Neural cell (in vitro differentiated cells): ENCODE data around the gene CAPN15. TPM values are rescaled to one million over a fixed set of nuclear protein-coding genes. Genes with fewer than 3 reads are reported as not detected.

ENCODE experiments used
- H2AFZ ChIP-seq: fragments of 200-600, 300-800 bp; sonication (generic), shearing (Covaris generic); 2 replicates; pipeline ENCODE4 v1.6.0; 2014; ENCODE audit warnings: low read depth, mild to moderate bottlenecking, antibody characterized with exemption, low read length, moderate library complexity
- H3F3A ChIP-seq: fragments of 200-600 bp; shearing (Covaris generic); 2 replicates; pipeline ENCODE4 v1.6.1; 2016; ENCODE audit warnings: mild to moderate bottlenecking, moderate library complexity, mixed read lengths, antibody characterized with exemption, low read length; ENCODE audit not compliant: insufficient read depth, poor library complexity, severe bottlenecking
- H3K27ac ChIP-seq: fragments of 200-600, 300-800 bp; sonication (generic), shearing (Covaris generic); 2 replicates; pipeline ENCODE4 v1.5.1; 2014; ENCODE audit warnings: mild to moderate bottlenecking, low read length, moderate library complexity
- H3K27me3 ChIP-seq: fragments of 300-800, 200-600 bp; sonication (generic), shearing (Covaris generic); 2 replicates; pipeline ENCODE4 v1.6.0; 2014; ENCODE audit warnings: mild to moderate bottlenecking, low read depth, low read length, moderate library complexity; ENCODE audit not compliant: insufficient read depth
- H3K36me3 ChIP-seq: fragments of 300-800, 200-600 bp; sonication (generic), shearing (Covaris generic); 2 replicates; pipeline ENCODE4 v1.5.1; 2014; ENCODE audit warnings: mild to moderate bottlenecking, antibody characterized with exemption, low read length, moderate library complexity; ENCODE audit not compliant: insufficient read depth
- H3K4me2 ChIP-seq: fragments of 300-800, 200-600 bp; sonication (generic), shearing (Covaris generic); 2 replicates; pipeline ENCODE4 v1.6.0; 2014; ENCODE audit warnings: mild to moderate bottlenecking, low read length
- H3K4me3 ChIP-seq: fragments of 300-800, 200-600 bp; sonication (generic), shearing (Covaris generic); 2 replicates; pipeline ENCODE4 v1.5.1; 2014; ENCODE audit warnings: mild to moderate bottlenecking, low read length, moderate library complexity
- H3K79me2 ChIP-seq: fragments of 200-600 bp; shearing (Covaris generic); replicated peaks from 2 replicates; pipeline ENCODE4 v1.6.0; 2014; ENCODE audit warnings: mild to moderate bottlenecking, low read length, moderate library complexity; ENCODE audit not compliant: insufficient read depth
- H3K9ac ChIP-seq: fragments of 300-800, 200-600 bp; sonication (generic), shearing (Covaris generic); 2 replicates; pipeline ENCODE4 v1.6.1; 2016; ENCODE audit warnings: mild to moderate bottlenecking, low read length, mixed read lengths
- H3K9me2 ChIP-seq: fragments of 200-600 bp; shearing (Covaris generic); 2 replicates; pipeline ENCODE4 v1.6.1; 2016; ENCODE audit warnings: mild to moderate bottlenecking, low read length, mixed read lengths; ENCODE audit not compliant: insufficient read depth
- H3K9me3 ChIP-seq: fragments of 200-600, 300-800 bp; sonication (generic), shearing (Covaris generic); 2 replicates; pipeline ENCODE4 v1.6.1; 2016; ENCODE audit warnings: mild to moderate bottlenecking, mixed run types, low read length, moderate library complexity, mixed read lengths
- H4K20me1 ChIP-seq: fragments of 200-600 bp; shearing (Covaris generic); 2 replicates; pipeline ENCODE4 v1.6.1; 2016; ENCODE audit warnings: mild to moderate bottlenecking, mixed run types; ENCODE audit not compliant: insufficient read depth
- EP300 ChIP-seq: fragments of 450-650 bp; conservative IDR thresholded peaks from 2 replicates; pipeline ENCODE4 v1.6.1; 2014; ENCODE audit warnings: antibody characterized with exemption, mild to moderate bottlenecking, moderate library complexity; ENCODE audit not compliant: poor library complexity, severe bottlenecking
- EZH2 ChIP-seq: fragments of 200-600, 300-800 bp; shearing (Covaris generic), sonication (generic); IDR thresholded peaks from 2 replicates; pipeline ENCODE4 v1.6.1; 2014; ENCODE audit warnings: antibody characterized with exemption, low read length, borderline replicate concordance, mild to moderate bottlenecking; ENCODE audit not compliant: insufficient read depth, poor library complexity, severe bottlenecking
- MXI1 ChIP-seq: fragments of 450-650 bp; conservative IDR thresholded peaks from 2 replicates; pipeline ENCODE4 v1.6.1; 2014; ENCODE audit warnings: antibody characterized with exemption, mild to moderate bottlenecking; ENCODE audit not compliant: poor library complexity, severe bottlenecking
- POLR2AphosphoS5 ChIP-seq: IDR thresholded peaks from 2 replicates; pipeline ENCODE4 v1.6.1; 2012
- RAD21 ChIP-seq: fragments of 450-650 bp; conservative IDR thresholded peaks from 2 replicates; pipeline ENCODE4 v1.6.1; 2014; ENCODE audit warnings: antibody characterized with exemption, mild to moderate bottlenecking, moderate library complexity
- SMC3 ChIP-seq: fragments of 450-650 bp; conservative IDR thresholded peaks from 2 replicates; pipeline ENCODE4 v1.6.1; 2014; ENCODE audit warnings: antibody characterized with exemption, mild to moderate bottlenecking, moderate library complexity; ENCODE audit not compliant: poor library complexity
- TAF1 ChIP-seq: IDR thresholded peaks from 2 replicates; pipeline ENCODE4 v1.6.1; 2012; ENCODE audit warnings: low read depth
- polyA plus RNA-seq: library from polyadenylated mRNA; depleted of rRNA; stranded (reverse); fragments of >200 nt; gene quantifications from 2 replicates; pipeline ENCODE4 v1.2.3, GENCODE V29; 2014
- TF ChIP-seq, protein P1 (sequence below): fragments of 450-650 bp; IDR thresholded peaks from 2 replicates; pipeline ENCODE4 v1.5.1; 2014; ENCODE audit warnings: antibody characterized with exemption, mild to moderate bottlenecking, moderate library complexity; ENCODE audit not compliant: poor library complexity, severe bottlenecking
- TF ChIP-seq, protein P2 (sequence below): IDR thresholded peaks from 2 replicates; pipeline ENCODE4 v1.6.1; 2012; ENCODE audit warnings: borderline replicate concordance

Gene CAPN15
- polyA plus RNA-seq, 1 donor from 2014 or later, result 11.5 TPM

DNA sequence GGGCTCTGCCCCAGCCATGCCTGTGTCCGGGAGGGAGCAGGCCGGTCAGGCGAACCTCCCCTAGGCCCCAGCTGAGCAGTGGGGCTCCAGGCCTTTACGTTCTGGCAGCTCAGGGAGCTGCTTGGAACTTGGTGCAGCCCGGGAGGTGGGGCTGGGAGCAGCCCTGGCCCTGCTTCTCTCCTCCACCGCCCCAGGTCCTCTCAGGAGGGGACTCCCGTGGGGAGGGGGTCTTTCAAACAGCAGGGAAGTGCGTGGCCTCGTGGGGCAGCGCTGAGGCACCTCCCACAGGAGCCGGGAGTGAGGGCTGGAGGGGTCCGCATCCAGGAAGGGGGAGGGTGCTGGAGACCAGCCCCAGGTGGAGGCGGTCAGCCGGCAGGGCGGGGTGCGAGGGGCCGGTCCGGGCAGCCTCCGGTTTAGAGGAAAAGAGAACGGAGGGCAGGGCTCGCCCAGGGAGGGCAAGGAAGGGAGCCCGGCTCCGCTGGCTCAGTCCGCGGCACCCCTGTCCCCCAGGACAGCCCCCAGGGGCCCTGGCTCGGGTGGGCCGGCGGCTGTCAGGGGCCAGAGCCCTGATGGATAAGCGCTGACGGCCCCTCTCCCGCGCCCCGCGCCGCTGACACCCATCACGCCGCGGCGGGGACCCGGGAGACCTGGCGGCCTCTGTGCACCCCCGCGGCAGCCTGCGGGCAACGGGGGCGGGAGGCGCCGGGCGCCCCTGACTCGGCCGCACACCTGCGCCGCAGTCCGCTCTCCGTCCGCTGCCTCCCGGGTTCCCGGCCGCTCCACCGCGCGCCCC is 32.1 kb downstream of the CAPN15 start:
- Histone ChIP-seq H3K36me3 (no peaks in the 10 kb centered on the region), H3K9me3 (no peaks in the 10 kb centered on the region), H3F3A (no peaks in the 10 kb centered on the region), H2AFZ (no peak overlapping the region), H3K27me3 (peaks cover 39% of the 10 kb centered on the region), H3K79me2 (no peaks in the 10 kb centered on the region), H4K20me1 (no peaks in the 10 kb centered on the region), H3K27ac (no peak overlapping the region), H3K9me2 (no peaks in the 10 kb centered on the region), H3K4me2 (no peak overlapping the region), H3K9ac (no peak overlapping the region), H3K4me3 (no peak overlapping the region)
- TF ChIP-seq MXI1 (no peak), EP300 (no peak), EZH2 (peak; percentile 56), POLR2AphosphoS5 (no peak), TAF1 (no peak)
- TF ChIP-seq, protein P1, sequence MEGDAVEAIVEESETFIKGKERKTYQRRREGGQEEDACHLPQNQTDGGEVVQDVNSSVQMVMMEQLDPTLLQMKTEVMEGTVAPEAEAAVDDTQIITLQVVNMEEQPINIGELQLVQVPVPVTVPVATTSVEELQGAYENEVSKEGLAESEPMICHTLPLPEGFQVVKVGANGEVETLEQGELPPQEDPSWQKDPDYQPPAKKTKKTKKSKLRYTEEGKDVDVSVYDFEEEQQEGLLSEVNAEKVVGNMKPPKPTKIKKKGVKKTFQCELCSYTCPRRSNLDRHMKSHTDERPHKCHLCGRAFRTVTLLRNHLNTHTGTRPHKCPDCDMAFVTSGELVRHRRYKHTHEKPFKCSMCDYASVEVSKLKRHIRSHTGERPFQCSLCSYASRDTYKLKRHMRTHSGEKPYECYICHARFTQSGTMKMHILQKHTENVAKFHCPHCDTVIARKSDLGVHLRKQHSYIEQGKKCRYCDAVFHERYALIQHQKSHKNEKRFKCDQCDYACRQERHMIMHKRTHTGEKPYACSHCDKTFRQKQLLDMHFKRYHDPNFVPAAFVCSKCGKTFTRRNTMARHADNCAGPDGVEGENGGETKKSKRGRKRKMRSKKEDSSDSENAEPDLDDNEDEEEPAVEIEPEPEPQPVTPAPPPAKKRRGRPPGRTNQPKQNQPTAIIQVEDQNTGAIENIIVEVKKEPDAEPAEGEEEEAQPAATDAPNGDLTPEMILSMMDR, result no peak

DNA sequence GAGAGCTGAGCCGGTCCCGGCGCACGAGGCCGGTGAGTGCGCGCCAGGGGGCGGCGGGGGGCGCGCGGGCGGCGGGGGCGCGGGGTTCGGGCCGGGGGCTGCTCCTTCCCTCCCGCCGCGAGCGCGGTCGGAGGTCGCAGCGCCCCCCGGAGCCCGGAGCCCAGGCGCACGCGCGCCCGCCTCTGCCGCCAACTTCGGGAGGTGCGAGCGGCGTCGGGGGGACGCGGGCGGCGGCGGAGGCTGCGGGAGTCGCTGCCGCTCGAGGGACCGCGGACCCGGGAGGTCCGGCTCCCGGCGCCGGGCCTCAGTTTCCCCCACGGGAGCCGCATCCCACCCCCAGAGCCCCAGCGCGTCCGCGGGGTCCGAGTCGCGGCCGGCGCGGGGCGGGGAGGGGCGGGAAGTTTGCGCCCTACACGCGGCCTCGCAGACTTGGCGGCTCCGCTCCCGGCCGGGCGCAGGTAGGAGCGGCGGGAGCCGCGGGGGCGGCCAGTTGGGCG is 32.7 kb downstream of the CAPN15 start, which contains the start of gene PRR35:
Gene PRR35, plus strand, starts transcription at position 191 of the 497 bp plus-strand sequence. CDS start 2,901 bp downstream, outside the sequence.
- Histone ChIP-seq H3K27me3 (peaks cover 39% of the 10 kb centered on the region), H3K9ac (no peak within 1 kb of the TSS), H3K9me2 (no peaks in the 10 kb centered on the region), H3K4me3 (no peak within 1 kb of the TSS), H3F3A (no peaks in the 10 kb centered on the region), H3K9me3 (no peaks in the 10 kb centered on the region), H2AFZ (no peak within 1 kb of the TSS), H4K20me1 (no peaks in the 10 kb centered on the region), H3K27ac (no peak within 1 kb of the TSS), H3K79me2 (no peaks in the 10 kb centered on the region), H3K4me2 (no peak within 1 kb of the TSS), H3K36me3 (no peaks in the 10 kb centered on the region)
- TF ChIP-seq, protein P1, result no peak
- TF ChIP-seq MXI1, result no peak
- no peak for TF ChIP-seq TAF1
- no peak for TF ChIP-seq POLR2AphosphoS5
- TF ChIP-seq, protein P2, sequence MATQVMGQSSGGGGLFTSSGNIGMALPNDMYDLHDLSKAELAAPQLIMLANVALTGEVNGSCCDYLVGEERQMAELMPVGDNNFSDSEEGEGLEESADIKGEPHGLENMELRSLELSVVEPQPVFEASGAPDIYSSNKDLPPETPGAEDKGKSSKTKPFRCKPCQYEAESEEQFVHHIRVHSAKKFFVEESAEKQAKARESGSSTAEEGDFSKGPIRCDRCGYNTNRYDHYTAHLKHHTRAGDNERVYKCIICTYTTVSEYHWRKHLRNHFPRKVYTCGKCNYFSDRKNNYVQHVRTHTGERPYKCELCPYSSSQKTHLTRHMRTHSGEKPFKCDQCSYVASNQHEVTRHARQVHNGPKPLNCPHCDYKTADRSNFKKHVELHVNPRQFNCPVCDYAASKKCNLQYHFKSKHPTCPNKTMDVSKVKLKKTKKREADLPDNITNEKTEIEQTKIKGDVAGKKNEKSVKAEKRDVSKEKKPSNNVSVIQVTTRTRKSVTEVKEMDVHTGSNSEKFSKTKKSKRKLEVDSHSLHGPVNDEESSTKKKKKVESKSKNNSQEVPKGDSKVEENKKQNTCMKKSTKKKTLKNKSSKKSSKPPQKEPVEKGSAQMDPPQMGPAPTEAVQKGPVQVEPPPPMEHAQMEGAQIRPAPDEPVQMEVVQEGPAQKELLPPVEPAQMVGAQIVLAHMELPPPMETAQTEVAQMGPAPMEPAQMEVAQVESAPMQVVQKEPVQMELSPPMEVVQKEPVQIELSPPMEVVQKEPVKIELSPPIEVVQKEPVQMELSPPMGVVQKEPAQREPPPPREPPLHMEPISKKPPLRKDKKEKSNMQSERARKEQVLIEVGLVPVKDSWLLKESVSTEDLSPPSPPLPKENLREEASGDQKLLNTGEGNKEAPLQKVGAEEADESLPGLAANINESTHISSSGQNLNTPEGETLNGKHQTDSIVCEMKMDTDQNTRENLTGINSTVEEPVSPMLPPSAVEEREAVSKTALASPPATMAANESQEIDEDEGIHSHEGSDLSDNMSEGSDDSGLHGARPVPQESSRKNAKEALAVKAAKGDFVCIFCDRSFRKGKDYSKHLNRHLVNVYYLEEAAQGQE, result no peak
- no peak for TF ChIP-seq EP300
- TF ChIP-seq RAD21, result no peak
- no peak for TF ChIP-seq EZH2
- TF ChIP-seq SMC3, result no peak
